EH (cell line): Measurements from ENCODE around the gene PKN1.
A peak's percentile ranks its signal among the peaks of the same experiment; 100 is the strongest.
"Not testable (repeated sequence)": the region's sequence is repeated elsewhere in the genome, so short reads cannot be mapped to it uniquely, and the experiment has no call there.

Source experiments
- DNase-seq: peaks from one replicate; pipeline ENCODE4 v3.0.0-alpha.2; 2015; ENCODE audit warnings: low read depth

PKN1 gene

DNA sequence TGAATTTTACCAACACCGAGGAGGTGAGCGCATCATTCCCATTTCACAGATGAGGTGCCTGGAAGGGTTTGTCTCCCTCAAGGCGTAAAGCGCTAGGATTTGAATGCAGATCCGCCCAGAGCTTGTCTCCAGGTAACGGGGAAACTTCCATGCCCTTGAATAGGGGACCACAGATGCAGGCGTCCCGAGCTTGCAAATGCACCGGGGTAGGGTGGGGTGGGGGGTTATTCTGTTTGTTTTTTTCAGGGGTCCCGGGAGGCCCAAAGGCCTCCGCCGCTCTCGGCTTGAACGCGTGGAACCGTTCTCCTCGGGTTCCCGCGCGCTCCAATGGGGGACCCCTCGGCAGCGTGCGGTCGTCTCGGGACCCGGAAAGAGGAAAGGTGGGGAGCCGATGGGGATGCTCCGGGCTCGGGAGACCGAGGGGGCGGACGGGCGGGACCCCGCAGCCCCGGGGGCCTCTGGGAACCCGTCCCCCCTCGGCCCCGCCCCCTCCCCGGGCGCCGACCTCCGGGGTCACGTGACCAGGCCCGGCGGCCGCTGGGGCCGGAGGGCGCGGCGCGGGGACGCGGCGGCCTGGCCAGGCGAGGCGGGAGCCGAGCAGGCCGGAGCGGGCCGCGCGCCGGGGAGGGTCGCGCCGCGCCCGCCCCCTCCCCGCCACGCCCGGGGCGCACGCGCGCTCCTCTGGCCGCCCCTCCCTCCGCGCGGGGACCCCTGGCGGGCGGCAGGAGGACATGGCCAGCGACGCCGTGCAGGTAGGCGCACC lies at the start of gene PKN1:
PKN1 (plus strand) TSS at position 516 of the 763 bp plus-strand sequence; CDS start at position 732, 216 bp downstream.
- DNase-seq: peak; percentile 56

DNA sequence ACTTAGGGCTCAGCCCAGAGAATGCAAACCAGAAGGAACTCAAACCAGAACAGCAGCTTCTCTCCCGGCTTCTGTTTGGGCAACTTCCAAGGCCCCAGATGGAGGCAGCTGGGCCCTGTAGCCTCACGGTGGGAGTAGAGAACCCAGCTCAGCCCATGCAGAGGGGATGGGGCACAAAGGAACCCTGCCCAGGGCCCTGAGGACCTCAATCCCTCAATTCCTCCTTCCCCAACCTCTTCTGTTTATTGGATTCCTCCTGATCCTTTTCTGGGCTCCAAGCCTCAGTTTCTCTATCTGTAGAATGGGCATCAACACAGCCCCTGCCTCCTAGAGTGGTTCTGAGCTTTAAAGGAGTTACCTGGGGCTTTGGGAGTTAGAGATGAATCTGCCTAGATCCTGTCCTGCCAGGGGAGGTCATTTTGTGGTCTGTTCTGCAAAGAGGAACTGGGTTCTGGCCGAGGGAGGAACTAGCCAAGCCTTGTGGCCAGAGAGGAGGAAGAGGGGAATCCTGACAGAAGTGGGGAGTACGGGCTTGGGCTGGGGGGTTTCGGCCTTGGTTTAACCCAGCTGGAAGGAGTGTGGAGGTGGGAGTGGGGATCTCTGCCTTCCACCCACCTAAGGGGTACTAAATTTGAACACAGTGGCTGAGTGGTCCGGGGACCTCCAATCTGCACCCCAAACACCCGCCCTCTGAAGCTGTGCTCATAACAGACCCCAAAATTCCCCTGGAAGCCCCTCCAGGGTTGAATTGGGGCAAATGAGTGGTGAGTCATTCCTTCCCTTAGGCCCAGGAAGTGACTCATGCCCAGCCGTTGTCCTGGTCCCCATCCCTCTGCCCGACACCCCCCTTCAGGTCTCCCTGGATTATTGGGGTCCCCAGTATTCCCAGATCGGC lies 49.2 kb upstream of the PKN1 start:
- DNase-seq: peak; percentile 75

DNA sequence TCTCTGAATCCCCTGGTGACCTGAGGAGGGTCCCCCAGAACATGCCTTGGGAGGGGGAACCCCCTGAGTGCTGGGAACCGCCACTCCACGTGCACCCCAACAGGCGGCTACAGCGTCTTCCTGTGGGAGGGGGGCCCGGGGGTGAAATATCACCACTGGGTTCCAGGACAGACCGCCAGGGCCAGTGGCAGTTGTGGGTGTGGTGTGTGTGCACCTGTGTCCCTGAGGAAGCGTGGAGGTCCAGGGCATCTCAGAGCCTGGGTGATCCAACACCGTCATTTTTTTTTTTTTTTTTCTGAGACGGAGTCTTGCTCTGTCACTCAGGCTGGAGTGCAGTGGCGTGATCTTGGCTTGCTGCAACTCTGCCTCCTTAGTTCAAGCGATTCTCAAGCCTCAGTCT lies 47.6 kb upstream of the PKN1 start:
- no peak for DNase-seq

DNA sequence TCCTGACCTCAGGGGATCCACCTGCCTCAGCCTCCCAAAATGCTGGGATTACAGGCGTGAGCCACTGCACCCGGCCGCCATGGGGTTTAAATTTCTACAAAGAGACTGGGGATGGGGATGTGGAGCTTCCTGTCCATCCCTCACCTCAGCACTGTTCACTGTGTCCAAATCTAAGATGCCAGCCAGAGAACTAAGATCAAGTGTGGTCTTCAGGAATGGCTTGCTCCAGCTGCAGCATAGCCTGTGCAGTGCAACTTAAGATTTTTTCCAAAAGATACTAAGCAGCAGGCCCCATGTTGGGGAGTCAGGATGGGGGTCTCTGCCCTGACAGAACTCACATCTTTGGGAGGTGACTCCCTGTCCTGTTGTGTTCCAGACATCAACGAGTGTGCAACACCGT lies 42.6 kb upstream of the PKN1 start:
- DNase-seq: no peak

DNA sequence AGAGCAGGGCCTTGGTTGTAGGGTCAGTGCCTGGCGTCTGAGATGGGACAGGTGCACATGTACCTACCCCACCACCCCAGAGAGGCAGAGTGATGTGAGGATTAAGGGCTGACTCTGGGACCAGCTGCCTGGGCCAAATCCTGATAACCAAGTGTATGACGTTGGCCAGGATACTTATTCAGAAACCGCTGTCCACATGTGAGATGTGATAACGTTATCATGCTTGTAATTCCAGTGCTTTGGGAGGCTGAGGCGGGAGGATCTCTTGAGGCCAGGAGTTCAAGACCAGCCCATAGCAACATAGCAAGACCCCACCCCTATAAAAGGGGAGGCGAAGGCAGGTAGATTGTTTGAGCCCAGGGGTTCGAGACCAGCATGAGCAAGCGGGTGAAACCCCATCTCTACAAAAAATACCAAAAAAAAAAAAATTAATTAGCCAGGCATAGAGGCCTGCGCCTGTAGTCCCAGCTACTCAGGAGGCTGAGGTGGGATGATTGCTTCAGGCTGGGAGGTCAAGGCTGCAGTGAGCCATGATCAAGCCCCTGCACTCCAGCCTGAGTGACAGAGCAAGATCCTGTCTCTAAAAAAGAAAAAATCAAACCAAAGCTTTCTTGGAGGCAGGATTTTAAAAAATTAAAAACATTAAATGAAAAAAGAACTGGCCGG lies 41.8 kb upstream of the PKN1 start:
- DNase-seq: no peak

DNA sequence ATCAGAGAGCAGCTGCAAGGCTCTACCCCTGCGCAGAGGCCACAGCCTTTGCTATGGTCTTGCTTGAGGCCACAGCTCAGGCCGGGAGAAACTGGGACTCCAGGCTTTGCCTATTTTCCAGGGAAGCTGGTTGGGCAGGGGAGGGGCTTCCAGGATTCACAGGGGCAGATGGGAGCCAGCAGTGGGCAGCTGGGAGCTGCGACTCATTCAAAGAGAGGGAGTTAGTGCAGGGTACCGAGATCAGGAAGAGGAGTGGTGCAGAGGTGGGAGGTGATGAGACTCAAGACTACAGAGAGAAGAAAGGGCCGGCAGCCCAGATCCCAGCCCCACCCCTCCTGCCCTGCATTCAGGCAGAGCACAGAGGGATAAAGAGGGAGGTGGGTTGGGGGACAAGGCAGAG lies 39.8 kb upstream of the PKN1 start:
- no peak for DNase-seq

DNA sequence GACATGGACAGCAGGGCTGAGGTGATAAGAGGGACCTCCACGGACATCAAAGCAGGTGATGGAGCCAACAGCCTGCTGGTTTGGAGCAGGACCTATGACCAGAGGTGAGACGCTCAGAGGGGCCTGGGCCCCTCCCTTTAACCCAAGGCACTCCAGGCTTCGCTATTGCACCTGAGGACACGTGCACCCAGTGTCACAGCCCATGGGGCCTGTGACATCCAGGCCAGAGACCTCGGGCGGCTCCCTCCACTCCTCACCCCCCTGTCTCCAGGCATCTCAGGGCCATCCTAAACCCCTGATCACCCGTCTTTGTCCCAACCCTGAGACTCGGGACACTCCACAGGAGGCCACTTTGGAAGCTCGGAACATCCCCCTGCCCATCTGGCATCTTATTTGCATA lies 38.9 kb upstream of the PKN1 start:
- no peak for DNase-seq

DNA sequence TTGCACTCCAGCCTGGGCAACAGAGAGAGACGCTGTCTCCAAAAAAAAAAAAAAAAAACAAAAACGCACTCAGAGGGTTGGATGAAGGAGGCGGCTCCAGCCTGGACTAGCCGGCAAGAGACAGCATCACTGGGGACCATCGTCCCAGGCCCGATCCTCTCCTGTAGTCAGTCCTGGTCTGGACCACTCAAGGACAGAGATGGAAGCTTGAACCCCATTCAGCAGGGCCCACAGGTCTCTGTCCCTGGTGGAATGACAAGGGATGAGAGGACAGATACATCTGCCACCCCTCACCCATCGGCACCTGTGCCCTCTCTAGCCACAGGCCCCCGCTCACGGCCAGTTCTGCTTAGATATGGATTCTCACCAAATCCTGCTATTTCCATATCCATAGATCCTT lies 37.8 kb upstream of the PKN1 start:
- no peak for DNase-seq

DNA sequence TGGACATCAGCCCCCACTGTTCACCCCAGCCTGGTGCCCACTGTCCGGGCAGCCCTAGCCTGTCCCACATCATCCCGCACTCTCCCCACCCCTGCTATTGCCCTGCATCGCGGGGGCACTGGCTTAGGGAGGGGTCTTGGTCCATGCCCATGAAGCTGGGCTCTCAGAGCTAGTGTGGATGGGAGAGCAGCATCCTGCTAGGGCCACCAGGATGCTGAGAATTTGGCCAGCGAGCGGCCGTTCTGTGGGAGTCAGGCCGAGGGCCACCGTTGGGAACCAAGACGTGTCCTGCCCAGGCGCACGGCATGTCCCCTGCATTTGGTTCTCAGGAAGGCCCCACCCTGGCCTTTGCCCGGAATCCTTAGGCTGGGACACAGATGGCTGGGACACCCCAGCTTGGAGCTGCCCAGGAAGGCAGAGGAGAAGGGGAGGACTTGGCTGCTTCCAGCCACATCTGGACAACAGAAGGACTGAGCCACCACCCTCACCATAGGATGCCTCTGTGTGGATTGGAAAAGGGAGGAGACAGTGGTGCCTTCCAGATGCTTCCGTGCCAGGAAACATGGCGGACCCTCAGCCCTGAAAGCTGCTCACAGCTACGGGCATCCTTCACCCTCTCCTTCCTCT lies 37.3 kb upstream of the PKN1 start:
- DNase-seq: no peak

DNA sequence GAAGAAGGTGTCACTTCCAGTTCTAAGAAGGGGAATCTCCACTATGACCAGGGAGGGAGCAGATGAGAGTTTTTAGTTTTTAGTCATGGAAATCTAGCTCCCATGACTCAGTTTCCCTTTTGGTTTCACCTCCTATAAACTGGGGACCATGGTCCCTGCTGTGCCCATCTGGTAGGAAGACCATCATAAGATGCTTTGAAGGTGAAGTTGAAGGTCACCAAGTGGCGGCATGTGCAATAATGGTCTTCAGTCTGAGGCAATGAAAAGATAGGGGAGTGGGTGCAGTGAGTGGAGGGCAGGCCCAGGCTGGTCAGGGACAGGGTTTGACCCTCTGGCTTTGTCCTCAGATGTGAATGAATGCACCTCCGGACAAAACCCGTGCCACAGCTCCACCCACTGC lies 36.4 kb upstream of the PKN1 start:
- not testable (repeated sequence) for DNase-seq

DNA sequence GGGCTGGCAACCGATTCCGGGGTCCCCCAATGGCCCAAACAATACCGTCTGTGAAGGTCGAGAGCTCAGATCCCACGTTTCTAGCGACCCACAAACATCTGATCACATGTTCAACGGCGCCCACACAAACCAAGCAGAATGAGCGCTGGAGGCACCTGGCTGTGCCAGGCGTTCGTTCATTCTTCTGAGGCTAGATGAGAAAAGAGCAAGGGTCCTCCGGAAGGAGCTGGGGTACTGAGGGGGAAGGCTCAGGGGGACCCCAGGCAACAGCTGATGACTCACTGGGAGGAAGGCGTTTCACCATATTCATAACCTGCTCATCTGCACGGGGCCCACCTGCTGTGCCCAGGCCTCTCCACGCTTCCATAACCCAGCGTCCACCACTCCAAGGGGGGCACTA lies 35.9 kb upstream of the PKN1 start:
- DNase-seq: not testable (repeated sequence)

DNA sequence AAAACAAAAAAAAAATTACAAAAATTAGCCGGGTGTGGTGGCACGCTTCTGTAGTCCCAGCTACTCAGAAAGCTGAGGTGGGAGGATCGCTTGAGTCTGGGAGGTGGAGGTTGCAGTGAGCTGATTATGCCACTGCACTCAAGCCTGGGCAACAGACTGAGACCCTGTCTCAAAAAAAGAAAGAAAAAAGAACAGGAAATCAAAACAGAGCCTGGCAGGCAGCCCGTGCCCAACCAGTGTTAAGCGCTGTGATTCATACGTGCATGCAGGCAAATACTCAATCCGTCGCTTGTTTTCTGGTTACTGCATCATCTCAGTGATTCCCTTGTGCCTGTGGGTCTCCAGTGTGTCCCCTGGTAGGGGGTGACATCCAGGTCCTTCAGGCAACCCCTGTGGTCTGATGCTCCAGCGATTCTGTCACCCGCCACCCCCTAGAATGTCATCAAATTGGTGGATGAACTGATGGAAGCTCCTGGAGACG lies 32.1 kb upstream of the PKN1 start:
- DNase-seq: no peak

DNA sequence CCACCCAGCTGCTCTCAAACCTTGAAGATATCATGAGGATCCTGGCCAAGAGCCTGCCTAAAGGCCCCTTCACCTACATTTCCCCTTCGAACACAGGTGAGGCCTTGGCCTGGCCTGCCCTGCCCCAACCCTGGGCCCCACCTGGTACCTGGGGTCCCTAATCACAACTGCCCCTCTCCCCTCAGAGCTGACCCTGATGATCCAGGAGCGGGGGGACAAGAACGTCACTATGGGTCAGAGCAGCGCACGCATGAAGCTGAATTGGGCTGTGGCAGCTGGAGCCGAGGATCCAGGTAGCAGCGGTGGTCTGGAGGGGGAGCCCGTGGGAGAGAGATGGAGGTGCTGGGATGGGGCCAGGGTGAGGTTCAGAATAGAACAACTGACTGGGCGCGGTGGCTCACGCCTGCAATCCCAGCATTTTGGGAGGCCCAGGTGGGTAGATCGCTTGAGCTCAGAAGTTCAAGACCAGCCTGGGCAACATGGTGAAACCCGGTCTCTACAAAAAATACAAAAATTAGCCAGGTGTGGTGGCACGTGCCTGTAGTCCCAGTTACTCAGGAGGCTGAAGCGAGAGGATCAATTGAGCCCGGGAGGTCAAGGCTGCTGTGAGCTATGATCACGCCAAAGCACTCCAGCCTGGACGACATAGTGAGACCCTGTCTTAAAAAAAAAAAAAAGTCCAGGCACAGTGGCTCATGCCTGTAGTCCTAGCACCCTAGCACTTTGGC lies 31.5 kb upstream of the PKN1 start:
- no peak for DNase-seq

DNA sequence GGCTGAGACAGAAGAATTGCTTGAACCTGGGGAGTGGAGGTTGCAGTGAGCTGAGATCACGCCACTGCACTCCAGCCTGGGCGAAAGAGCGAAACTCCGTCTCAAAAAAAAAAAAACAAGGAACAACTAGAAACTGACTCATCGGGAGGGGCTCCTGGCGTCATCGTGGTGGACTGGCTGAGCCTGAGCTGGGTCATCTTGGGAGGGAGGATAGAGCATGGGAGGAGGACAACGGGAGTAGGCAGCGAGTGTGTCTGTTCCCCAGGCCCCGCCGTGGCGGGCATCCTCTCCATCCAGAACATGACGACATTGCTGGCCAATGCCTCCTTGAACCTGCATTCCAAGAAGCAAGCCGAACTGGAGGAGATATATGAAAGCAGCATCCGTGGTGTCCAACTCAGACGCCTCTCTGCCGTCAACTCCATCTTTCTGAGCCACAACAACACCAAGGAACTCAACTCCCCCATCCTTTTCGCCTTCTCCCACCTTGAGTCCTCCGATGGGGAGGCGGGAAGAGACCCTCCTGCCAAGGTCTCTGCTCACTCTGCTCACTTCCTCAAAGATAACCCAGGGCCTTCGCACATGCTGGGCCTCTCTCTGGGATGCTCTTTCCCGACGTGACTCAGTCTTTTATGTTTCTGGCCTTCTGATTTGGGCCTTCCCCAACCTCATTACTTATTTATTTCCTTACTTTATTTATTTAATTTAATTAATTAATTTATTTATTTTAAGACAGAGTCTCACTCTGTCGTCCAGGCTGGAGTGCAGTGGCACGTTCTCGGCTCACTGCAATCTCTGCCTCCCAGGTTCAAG lies 30.6 kb upstream of the PKN1 start:
- DNase-seq: peak; percentile 88

DNA sequence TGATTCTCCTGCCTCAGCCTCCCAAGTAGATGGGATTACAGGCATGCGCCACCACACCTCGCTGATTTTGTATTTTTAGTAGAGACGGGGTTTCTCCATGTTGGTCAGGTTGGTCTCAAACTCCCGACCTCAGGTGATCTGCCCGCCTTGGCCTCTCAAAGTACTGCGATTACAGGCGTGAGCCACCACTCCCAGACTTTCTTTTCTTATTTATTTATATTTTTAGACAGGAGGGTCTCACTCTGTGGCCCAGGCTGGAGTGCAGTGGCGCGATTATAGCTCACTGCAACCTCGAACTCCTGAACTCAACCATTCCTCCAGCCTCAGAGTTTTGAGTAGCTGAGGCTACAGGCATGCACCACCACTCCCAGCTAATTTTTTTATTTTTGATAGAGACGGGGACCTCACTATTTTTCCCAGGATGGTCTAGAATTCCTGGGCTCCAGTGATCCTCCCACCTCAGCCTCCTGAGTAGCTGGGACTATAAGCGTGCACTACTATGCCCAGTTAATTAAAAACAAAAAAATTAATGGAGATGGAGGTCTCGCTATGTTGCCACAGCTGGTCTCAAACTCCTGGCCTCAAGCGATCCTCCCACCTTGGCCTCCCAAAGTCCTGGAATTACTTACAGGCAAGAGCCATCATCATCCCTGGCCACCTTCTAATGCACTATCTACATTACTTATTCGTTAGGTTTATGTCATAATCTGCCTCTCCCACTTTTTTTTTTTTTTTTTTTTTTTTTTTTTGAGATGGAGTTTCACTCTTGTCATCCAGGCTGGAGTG lies 29.8 kb upstream of the PKN1 start:
- DNase-seq: not testable (repeated sequence)

DNA sequence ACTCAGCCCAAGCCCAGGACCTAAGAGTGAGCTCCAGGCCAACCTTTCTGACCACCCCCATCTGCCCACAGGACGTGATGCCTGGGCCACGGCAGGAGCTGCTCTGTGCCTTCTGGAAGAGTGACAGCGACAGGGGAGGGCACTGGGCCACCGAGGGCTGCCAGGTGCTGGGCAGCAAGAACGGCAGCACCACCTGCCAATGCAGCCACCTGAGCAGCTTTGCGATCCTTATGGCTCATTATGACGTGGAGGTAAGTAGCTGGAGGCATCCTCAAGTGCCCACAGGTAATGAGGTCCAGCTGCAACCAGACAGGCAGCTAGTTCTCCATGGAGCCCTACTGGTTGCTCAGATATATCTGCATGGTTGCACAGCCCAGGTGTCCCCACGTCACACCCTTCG lies 28.8 kb upstream of the PKN1 start:
- DNase-seq: no peak

DNA sequence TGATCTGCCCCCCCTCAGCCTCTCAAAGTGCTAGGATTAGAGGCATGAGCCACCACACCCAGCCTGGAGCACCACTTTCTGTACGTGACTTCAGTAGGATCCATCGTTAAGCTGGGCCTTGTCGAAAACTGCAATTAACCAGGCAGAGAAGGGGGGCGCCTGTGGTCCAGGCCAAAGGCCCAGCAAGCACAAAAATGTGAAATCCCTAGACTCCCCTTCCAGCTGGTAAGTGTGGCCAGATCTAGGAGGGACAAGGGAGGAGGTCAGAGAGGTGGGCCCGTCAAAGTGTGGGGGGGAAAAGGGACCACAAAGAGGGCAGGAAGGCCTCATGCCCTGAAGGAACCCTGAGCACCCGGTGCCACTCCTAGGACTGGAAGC lies 27.7 kb upstream of the PKN1 start:
- DNase-seq: no peak

DNA sequence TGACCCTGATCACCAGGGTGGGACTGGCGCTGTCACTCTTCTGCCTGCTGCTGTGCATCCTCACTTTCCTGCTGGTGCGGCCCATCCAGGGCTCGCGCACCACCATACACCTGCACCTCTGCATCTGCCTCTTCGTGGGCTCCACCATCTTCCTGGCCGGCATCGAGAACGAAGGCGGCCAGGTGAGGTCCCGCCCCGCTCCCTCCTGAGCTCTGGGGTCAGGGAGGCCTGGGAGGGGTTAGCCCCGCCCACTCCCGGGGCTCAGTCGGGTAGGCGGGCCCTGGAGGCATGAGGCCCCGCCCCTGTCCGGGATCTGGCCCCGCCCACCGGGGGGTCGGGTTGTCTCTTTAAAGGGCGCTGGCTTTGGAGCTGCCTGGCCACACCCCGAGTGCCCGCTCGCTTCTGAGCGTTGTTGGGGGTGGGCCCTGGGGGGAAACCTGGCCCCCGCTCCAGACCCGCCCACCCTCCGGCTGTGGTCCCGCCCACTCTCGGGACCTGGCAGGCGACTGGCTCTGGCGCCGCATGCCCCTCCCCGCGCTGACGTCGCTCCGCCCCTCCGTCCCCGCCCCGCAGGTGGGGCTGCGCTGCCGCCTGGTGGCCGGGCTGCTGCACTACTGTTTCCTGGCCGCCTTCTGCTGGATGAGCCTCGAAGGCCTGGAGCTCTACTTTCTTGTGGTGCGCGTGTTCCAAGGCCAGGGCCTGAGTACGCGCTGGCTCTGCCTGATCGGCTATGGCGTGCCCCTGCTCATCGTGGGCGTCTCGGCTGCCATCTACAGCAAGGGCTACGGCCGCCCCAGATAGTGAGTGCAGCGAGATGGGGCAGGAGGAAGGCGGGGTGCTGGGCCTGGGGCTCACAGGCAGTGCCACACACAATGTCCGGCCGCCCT lies 27.1 kb upstream of the PKN1 start:
- DNase-seq: peak; percentile 73
